ENCODE data around the gene TRAPPC8.
"Not testable (repeated sequence)": the region's sequence is repeated elsewhere in the genome, so short reads cannot be mapped to it uniquely, and the experiment has no call there.

Gene TRAPPC8

GRCh38 chr18:31977270-31977872 lies 34.4 kb upstream of the TRAPPC8 start:
- TF ChIP-seq ZFX (IDR thresholded peaks at IDR 0.05; ENCODE audit: borderline replicate concordance) = no peak
- TF ChIP-seq CTCF (IDR thresholded peaks at IDR 0.05) = peak; percentile 90
- H3K27ac ChIP-seq = no peak overlapping the region

DNA sequence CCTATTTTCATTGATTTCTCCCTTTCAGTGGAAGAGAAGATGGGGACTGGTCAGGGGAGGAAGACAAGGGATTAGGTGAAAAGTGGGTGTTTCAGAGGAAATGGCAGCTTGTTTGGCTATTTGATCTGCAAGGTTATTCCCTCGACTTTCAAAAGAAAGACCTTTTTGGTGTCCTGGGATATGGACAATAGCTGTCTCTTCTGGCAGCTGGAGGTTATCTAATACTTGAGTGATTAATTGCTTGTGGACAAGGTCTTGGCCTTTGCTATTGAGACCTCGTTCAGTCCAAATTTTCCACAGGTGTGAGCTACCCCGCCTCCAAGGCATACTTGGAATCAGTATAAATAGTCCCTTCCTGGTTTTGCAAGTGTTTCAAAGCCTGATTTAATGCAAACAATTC lies 33.3 kb upstream of the TRAPPC8 start:
- no peak overlapping the region for H3K27ac ChIP-seq
- TF ChIP-seq ZFX (IDR thresholded peaks at IDR 0.05; ENCODE audit: borderline replicate concordance) = no peak
- TF ChIP-seq CTCF (IDR thresholded peaks at IDR 0.05) = no peak

DNA sequence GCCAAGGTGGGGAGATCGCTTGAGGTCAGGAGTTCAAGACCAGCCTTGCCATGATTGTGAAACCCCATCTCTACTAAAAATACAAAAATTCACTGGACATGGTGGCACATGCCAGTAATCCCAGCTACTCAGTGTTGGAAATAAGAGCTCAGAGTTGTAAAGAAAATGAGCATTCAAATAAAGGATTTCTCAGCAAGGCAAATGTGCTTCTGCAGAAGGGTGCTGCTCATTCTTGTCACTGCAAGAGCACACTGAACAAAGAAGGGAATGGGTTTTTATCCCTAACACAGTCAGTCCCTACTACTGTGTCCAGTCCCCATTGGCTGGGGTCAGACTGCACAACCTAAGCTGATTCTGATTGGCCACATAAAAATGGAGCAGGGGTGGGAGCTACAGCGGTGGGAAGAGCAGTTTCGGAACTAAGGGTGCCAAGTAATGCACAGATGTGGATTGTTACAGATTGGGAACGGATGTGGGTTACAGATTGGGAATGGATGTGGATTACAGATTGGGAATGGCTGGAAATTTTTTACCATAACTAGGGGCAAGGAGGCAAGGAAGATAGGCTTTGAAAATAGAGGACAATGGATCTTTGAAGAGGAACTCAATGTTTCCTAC lies 31.1 kb upstream of the TRAPPC8 start:
- TF ChIP-seq CTCF (IDR thresholded peaks at IDR 0.05) (no peak), ZFX (IDR thresholded peaks at IDR 0.05; ENCODE audit: borderline replicate concordance) (no peak)
- H3K27ac ChIP-seq = no peak overlapping the region

GRCh38 chr18:31970617-31971016 lies 27.7 kb upstream of the TRAPPC8 start:
- no peak for TF ChIP-seq ZFX (IDR thresholded peaks at IDR 0.05; ENCODE audit: borderline replicate concordance)
- TF ChIP-seq CTCF (IDR thresholded peaks at IDR 0.05) = no peak
- no peak overlapping the region for H3K27ac ChIP-seq

- TF ChIP-seq CTCF (IDR thresholded peaks at IDR 0.05) (no peak), ZFX (IDR thresholded peaks at IDR 0.05; ENCODE audit: borderline replicate concordance) (no peak)
- no peak overlapping the region for H3K27ac ChIP-seq
Observed at GRCh38 chr18:31965316-31965970, 22.5 kb upstream of the TRAPPC8 start.

- no peak overlapping the region for H3K27ac ChIP-seq
- TF ChIP-seq CTCF (IDR thresholded peaks at IDR 0.05) (no peak), ZFX (IDR thresholded peaks at IDR 0.05; ENCODE audit: borderline replicate concordance) (no peak)
Observed at GRCh38 chr18:31957728-31958127, 14.8 kb upstream of the TRAPPC8 start.

GRCh38 chr18:31954349-31954748 lies 11.4 kb upstream of the TRAPPC8 start:
- no peak for TF ChIP-seq ZFX (IDR thresholded peaks at IDR 0.05; ENCODE audit: borderline replicate concordance)
- no peak for TF ChIP-seq CTCF (IDR thresholded peaks at IDR 0.05)
- H3K27ac ChIP-seq = no peak overlapping the region

GRCh38 chr18:31953699-31954098 lies 10.8 kb upstream of the TRAPPC8 start:
- not testable (repeated sequence) for H3K27ac ChIP-seq

Measured in 22Rv1 (cell line).